HepG2 (cell line): ENCODE data around the gene HDLBP. TPM values are rescaled to one million over a fixed set of nuclear protein-coding genes. Genes with fewer than 3 reads are reported as not detected.

Experiments used
- ADNP ChIP-seq: sonication (generic); formaldehyde crosslinking; IDR thresholded peaks from 2 replicates; pipeline ENCODE4 v1.4.0; 2020; ENCODE audit warnings: missing genetic modification reagents
- BCLAF1 ChIP-seq: fragments of 450-650 bp; IDR thresholded peaks from 2 replicates; pipeline ENCODE4 v1.6.1; 2017; ENCODE audit warnings: mild to moderate bottlenecking
- EHMT2 ChIP-seq: fragments of 200-600 bp; sonication (generic); IDR thresholded peaks from 2 replicates; pipeline ENCODE4 v1.7.0; 2017; ENCODE audit warnings: antibody characterized with exemption, low read depth, low read length, borderline replicate concordance
- ELK4 ChIP-seq: sonication (generic); formaldehyde crosslinking; IDR thresholded peaks from 2 replicates; pipeline ENCODE4 v1.9.0; 2021; ENCODE audit warnings: missing genetic modification reagents, borderline replicate concordance
- KAT2B ChIP-seq: fragments of 150-350 bp; IDR thresholded peaks from 2 replicates; pipeline ENCODE4 v1.6.1; 2014; ENCODE audit warnings: low read depth, low read length, borderline replicate concordance
- SNAPC2 ChIP-seq: sonication (generic); formaldehyde crosslinking; IDR thresholded peaks from 2 replicates; pipeline ENCODE4 v1.8.1; 2022; ENCODE audit warnings: mild to moderate bottlenecking, missing genetic modification reagents
- SNRNP70 ChIP-seq: fragments of 200-400 bp; formaldehyde crosslinking; IDR thresholded peaks from 2 replicates; pipeline ENCODE4 v1.6.1; 2017; ENCODE audit warnings: mild to moderate bottlenecking, low read depth, low read length, moderate library complexity
- SOX5 ChIP-seq: IDR thresholded peaks from 2 replicates; pipeline ENCODE4 v1.6.1; 2016; ENCODE audit warnings: borderline replicate concordance
- SOX6 ChIP-seq, 2 experiments: fragments of 450-650 bp in 1 of 2; sonication (generic) in 1 of 2; formaldehyde crosslinking in 1 of 2; IDR thresholded peaks; 2 replicates each; pipeline versions ENCODE4 v1.4.0 to v1.6.1; 2017 to 2020; ENCODE audit warnings: antibody characterized with exemption in 1 of 2, mild to moderate bottlenecking in 1 of 2, missing genetic modification reagents in 1 of 2
- WIZ ChIP-seq: sonication (generic); formaldehyde crosslinking; IDR thresholded peaks from 2 replicates; pipeline ENCODE4 v1.5.1; 2020; ENCODE audit warnings: mild to moderate bottlenecking, missing genetic modification reagents
- ZBTB26 ChIP-seq: IDR thresholded peaks from 2 replicates; pipeline ENCODE4 v1.6.1; 2016; ENCODE audit warnings: missing compliant biosample characterization, missing genetic modification reagents, borderline replicate concordance
- ZNF10 ChIP-seq: sonication (generic); formaldehyde crosslinking; IDR thresholded peaks from 2 replicates; pipeline ENCODE4 v1.4.0; 2020; ENCODE audit warnings: mild to moderate bottlenecking, low read depth, missing genetic modification reagents, borderline replicate concordance
- ZNF20 ChIP-seq: sonication (generic); formaldehyde crosslinking; IDR thresholded peaks from 2 replicates; pipeline ENCODE4 v1.4.0; 2020; ENCODE audit warnings: mild to moderate bottlenecking, moderate library complexity, missing genetic modification reagents
- ZSCAN9 ChIP-seq: IDR thresholded peaks from 2 replicates; pipeline ENCODE4 v1.6.1; 2016; ENCODE audit warnings: borderline replicate concordance
- polyA plus RNA-seq, 8 experiments: library from polyadenylated mRNA; depleted of rRNA in 3 of 8; stranded (reverse) in 7 of 8; unstranded in 1 of 8; fragments of >200 nt; fragmentation: Illumina TruSeq in 4 of 8; extraction: Trizol in 4 of 8; gene quantifications; 2 replicates each; pipeline versions ENCODE4 v1.2.1 to v1.2.3, GENCODE V29; 2011 to 2016; ENCODE audit warnings: low read depth in 4 of 8, missing spikeins in 1 of 8, mixed read lengths in 1 of 8; ENCODE audit not compliant: insufficient read depth in 1 of 8
- total RNA-seq, 5 experiments: library from RNA; depleted of rRNA; stranded (reverse); fragments of >200 nt; fragmentation: Illumina TruSeq; extraction: Trizol; gene quantifications; 2 replicates each; pipeline ENCODE4 v1.2.3, GENCODE V29; 2016; ENCODE audit warnings: low read depth in 1 of 5

Gene HDLBP
- total and polyA plus RNA-seq, 2 of the 13 experiments (the other 11 are each of a cell fraction or from before 2014, with no cell fraction given): 464 to 707 TPM

- TF ChIP-seq ZSCAN9: peak; percentile 83; the same call in 1 of the 2 replicates
- TF ChIP-seq ELK4: no peak
- TF ChIP-seq WIZ (CRISPR knock-in tag): 0 out of 2 replicates have a peak, but pooled peaks have one; percentile 30
- no peak; the same call in 1 of the 2 replicates for TF ChIP-seq ZNF20 (CRISPR knock-in tag)
- no peak for TF ChIP-seq ZNF10 (CRISPR knock-in tag)
- TF ChIP-seq BCLAF1: no peak
- TF ChIP-seq SNRNP70: no peak
- TF ChIP-seq EHMT2: peak; percentile 68; the same call in 1 of the 2 replicates
- no peak; the same call in 1 of the 2 replicates for TF ChIP-seq ZBTB26
- TF ChIP-seq KAT2B: 0 out of 2 replicates have a peak, but pooled peaks have one; percentile 0
- TF ChIP-seq SOX6 (IDR thresholded peaks at IDR 0.05): no peak
- peak; percentile 75 for TF ChIP-seq SOX6 (CRISPR knock-in tag; IDR thresholded peaks at IDR 0.05)
- TF ChIP-seq ADNP (CRISPR knock-in tag): no peak
- TF ChIP-seq SOX5 (CRISPR knock-in tag): peak; percentile 45; the same call in 1 of the 2 replicates
- TF ChIP-seq SNAPC2 (CRISPR knock-in tag): peak; percentile 61; the same call in 1 of the 2 replicates
These were observed at the start of gene HDLBP (continued) for GRCh38 chr2:241315093-241315878.
